Measurements from ENCODE around the gene TACC3.

TACC3 gene

GRCh38 chr4:1772853-1773538, 51.7 kb downstream of the TACC3 start:
- H3K4me1 Mint-ChIP-seq = no peaks in the 10 kb centered on the region
- DNase-seq (ENCODE audit: low spot score in 2 of 2) (no peak), ATAC-seq (replicated peaks; ENCODE audit: extremely low read depth, poor library complexity, severe bottlenecking) (no peak)
- H3K4me3 Mint-ChIP-seq = no peak overlapping the region
- H3K9me3 Mint-ChIP-seq = no peaks in the 10 kb centered on the region
- H3K27ac Mint-ChIP-seq (ENCODE audit: low read depth) = no peak overlapping the region
- no peaks in the 10 kb centered on the region for H3K36me3 Mint-ChIP-seq (ENCODE audit: insufficient read depth)
- peaks cover 26% of the 10 kb centered on the region for H3K27me3 Mint-ChIP-seq

- ATAC-seq (replicated peaks; ENCODE audit: extremely low read depth, poor library complexity, severe bottlenecking) = no peak
- Mint-ChIP-seq H3K27ac (ENCODE audit: low read depth) (no peak overlapping the region), H3K9me3 (no peaks in the 10 kb centered on the region), H3K4me3 (no peak overlapping the region), H3K36me3 (ENCODE audit: insufficient read depth) (no peaks in the 10 kb centered on the region), H3K4me1 (no peaks in the 10 kb centered on the region), H3K27me3 (peaks cover 18% of the 10 kb centered on the region)
- DNase-seq (ENCODE audit: low spot score in 2 of 2) = no peak
These were observed 52.4 kb downstream of the TACC3 start for GRCh38 chr4:1773754-1774153.

- H3K27me3 Mint-ChIP-seq = peaks cover 9% of the 10 kb centered on the region
- H3K4me1 Mint-ChIP-seq = no peaks in the 10 kb centered on the region
- no peak overlapping the region for H3K4me3 Mint-ChIP-seq
- no peak overlapping the region for H3K27ac Mint-ChIP-seq (ENCODE audit: low read depth)
- ATAC-seq (replicated peaks; ENCODE audit: extremely low read depth, poor library complexity, severe bottlenecking) (no peak), DNase-seq (ENCODE audit: low spot score in 2 of 2) (no peak)
- no peaks in the 10 kb centered on the region for H3K9me3 Mint-ChIP-seq
- no peaks in the 10 kb centered on the region for H3K36me3 Mint-ChIP-seq (ENCODE audit: insufficient read depth)
These were observed 54.6 kb downstream of the TACC3 start for GRCh38 chr4:1775731-1776500.

- H3K27ac Mint-ChIP-seq (ENCODE audit: low read depth) = no peak overlapping the region
- no peaks in the 10 kb centered on the region for H3K9me3 Mint-ChIP-seq
- no peak overlapping the region for H3K4me3 Mint-ChIP-seq
- H3K4me1 Mint-ChIP-seq = no peaks in the 10 kb centered on the region
- DNase-seq (ENCODE audit: low spot score in 2 of 2) (no peak), ATAC-seq (replicated peaks; ENCODE audit: extremely low read depth, poor library complexity, severe bottlenecking) (no peak)
- peaks cover 9% of the 10 kb centered on the region for H3K27me3 Mint-ChIP-seq
- H3K36me3 Mint-ChIP-seq (ENCODE audit: insufficient read depth) = no peaks in the 10 kb centered on the region
These were observed 55.3 kb downstream of the TACC3 start for GRCh38 chr4:1776521-1777161.

GRCh38 chr4:1777822-1778641, 56.7 kb downstream of the TACC3 start:
- Mint-ChIP-seq H3K4me1 (no peaks in the 10 kb centered on the region), H3K27me3 (peaks cover 9% of the 10 kb centered on the region), H3K27ac (ENCODE audit: low read depth) (no peak overlapping the region), H3K9me3 (no peaks in the 10 kb centered on the region), H3K4me3 (no peak overlapping the region), H3K36me3 (ENCODE audit: insufficient read depth) (no peaks in the 10 kb centered on the region)
- DNase-seq (ENCODE audit: low spot score in 2 of 2) = no peak
- ATAC-seq (replicated peaks; ENCODE audit: extremely low read depth, poor library complexity, severe bottlenecking) = no peak

- no peak for ATAC-seq (replicated peaks; ENCODE audit: extremely low read depth, poor library complexity, severe bottlenecking)
- peaks cover 8% of the 10 kb centered on the region for H3K27me3 Mint-ChIP-seq
- H3K4me1 Mint-ChIP-seq = no peaks in the 10 kb centered on the region
- no peak for DNase-seq (ENCODE audit: low spot score in 2 of 2)
- no peak overlapping the region for H3K4me3 Mint-ChIP-seq
- H3K27ac Mint-ChIP-seq (ENCODE audit: low read depth) = no peak overlapping the region
- H3K9me3 Mint-ChIP-seq = no peaks in the 10 kb centered on the region
- no peaks in the 10 kb centered on the region for H3K36me3 Mint-ChIP-seq (ENCODE audit: insufficient read depth)
These were observed 57.5 kb downstream of the TACC3 start for GRCh38 chr4:1778642-1779392.

GRCh38 chr4:1779588-1780382, 58.5 kb downstream of the TACC3 start:
- ATAC-seq (replicated peaks; ENCODE audit: extremely low read depth, poor library complexity, severe bottlenecking) (no peak), DNase-seq (ENCODE audit: low spot score in 2 of 2) (no peak)
- no peaks in the 10 kb centered on the region for H3K4me1 Mint-ChIP-seq
- no peak overlapping the region for H3K27ac Mint-ChIP-seq (ENCODE audit: low read depth)
- H3K27me3 Mint-ChIP-seq = no peaks in the 10 kb centered on the region
- H3K9me3 Mint-ChIP-seq = no peaks in the 10 kb centered on the region
- H3K4me3 Mint-ChIP-seq = no peak overlapping the region
- H3K36me3 Mint-ChIP-seq (ENCODE audit: insufficient read depth) = no peaks in the 10 kb centered on the region

- H3K4me3 Mint-ChIP-seq = no peak overlapping the region
- no peak overlapping the region for H3K27ac Mint-ChIP-seq (ENCODE audit: low read depth)
- H3K4me1 Mint-ChIP-seq = no peaks in the 10 kb centered on the region
- DNase-seq (ENCODE audit: low spot score in 2 of 2) = no peak
- no peaks in the 10 kb centered on the region for H3K27me3 Mint-ChIP-seq
- H3K9me3 Mint-ChIP-seq = no peaks in the 10 kb centered on the region
- ATAC-seq (replicated peaks; ENCODE audit: extremely low read depth, poor library complexity, severe bottlenecking) = no peak
- no peaks in the 10 kb centered on the region for H3K36me3 Mint-ChIP-seq (ENCODE audit: insufficient read depth)
These were observed 59.1 kb downstream of the TACC3 start for GRCh38 chr4:1780435-1780834.

GRCh38 chr4:1783015-1783414, 61.7 kb downstream of the TACC3 start:
- no peaks in the 10 kb centered on the region for H3K36me3 Mint-ChIP-seq (ENCODE audit: insufficient read depth)
- no peaks in the 10 kb centered on the region for H3K9me3 Mint-ChIP-seq
- no peaks in the 10 kb centered on the region for H3K27me3 Mint-ChIP-seq
- H3K4me1 Mint-ChIP-seq = no peaks in the 10 kb centered on the region
- H3K27ac Mint-ChIP-seq (ENCODE audit: low read depth) = no peak overlapping the region
- DNase-seq (ENCODE audit: low spot score in 2 of 2) (no peak), ATAC-seq (replicated peaks; ENCODE audit: extremely low read depth, poor library complexity, severe bottlenecking) (no peak)
- H3K4me3 Mint-ChIP-seq = no peak overlapping the region

- no peaks in the 10 kb centered on the region for H3K36me3 Mint-ChIP-seq (ENCODE audit: insufficient read depth)
- no peaks in the 10 kb centered on the region for H3K27me3 Mint-ChIP-seq
- H3K4me3 Mint-ChIP-seq = no peak overlapping the region
- ATAC-seq (replicated peaks; ENCODE audit: extremely low read depth, poor library complexity, severe bottlenecking) = no peak
- H3K27ac Mint-ChIP-seq (ENCODE audit: low read depth) = no peak overlapping the region
- H3K9me3 Mint-ChIP-seq = no peaks in the 10 kb centered on the region
- H3K4me1 Mint-ChIP-seq = no peaks in the 10 kb centered on the region
- no peak for DNase-seq (ENCODE audit: low spot score in 2 of 2)
These were observed 62.6 kb downstream of the TACC3 start for GRCh38 chr4:1783970-1784369.

GRCh38 chr4:1784395-1784788, 63.1 kb downstream of the TACC3 start:
- Mint-ChIP-seq H3K27me3 (no peaks in the 10 kb centered on the region), H3K4me1 (no peaks in the 10 kb centered on the region), H3K4me3 (no peak overlapping the region), H3K27ac (ENCODE audit: low read depth) (no peak overlapping the region), H3K36me3 (ENCODE audit: insufficient read depth) (no peaks in the 10 kb centered on the region), H3K9me3 (no peaks in the 10 kb centered on the region)
- ATAC-seq (replicated peaks; ENCODE audit: extremely low read depth, poor library complexity, severe bottlenecking) (no peak), DNase-seq (ENCODE audit: low spot score in 2 of 2) (no peak)

Data from central memory CD8-positive, alpha-beta T cell (primary cell).